HepG2 (cell line): ENCODE data around the gene TNRC18. TPM values are rescaled to one million over a fixed set of nuclear protein-coding genes. Genes with fewer than 3 reads are reported as not detected.

ENCODE experiments used
- ASH2L ChIP-seq: fragments of 300-600, 200-600 bp; sonication (generic); IDR thresholded peaks from 2 replicates; pipeline ENCODE4 v1.7.0; 2017; ENCODE audit warnings: low read depth, mild to moderate bottlenecking, moderate library complexity, mixed read lengths, low read length; ENCODE audit not compliant: insufficient read length
- CHD4 ChIP-seq: fragments of 200-600 bp; sonication (generic); IDR thresholded peaks from 2 replicates; pipeline ENCODE4 v1.7.0; 2017; ENCODE audit warnings: mild to moderate bottlenecking, low read length, borderline replicate concordance
- ETV6 ChIP-seq: sonication (generic); formaldehyde crosslinking; conservative IDR thresholded peaks from 2 replicates; pipeline ENCODE4 v1.4.0; 2020; ENCODE audit warnings: missing genetic modification reagents
- FIP1L1 ChIP-seq: fragments of 200-400 bp; formaldehyde crosslinking; IDR thresholded peaks from 2 replicates; pipeline ENCODE4 v1.6.1; 2018; ENCODE audit warnings: low read depth, mild to moderate bottlenecking, low read length, moderate library complexity, borderline replicate concordance; ENCODE audit not compliant: insufficient read depth
- HOXA5 ChIP-seq: sonication (generic); formaldehyde crosslinking; IDR thresholded peaks from 2 replicates; pipeline ENCODE4 v1.4.0; 2020; ENCODE audit warnings: missing genetic modification reagents
- HOXD1 ChIP-seq: sonication (generic); formaldehyde crosslinking; IDR thresholded peaks from 2 replicates; pipeline ENCODE4 v1.5.0; 2020; ENCODE audit warnings: missing genetic modification reagents
- IRF9 ChIP-seq: sonication (generic); formaldehyde crosslinking; IDR thresholded peaks from 2 replicates; pipeline ENCODE4 v1.8.0; 2022; ENCODE audit warnings: missing genetic modification reagents, mild to moderate bottlenecking, borderline replicate concordance
- NAIF1 ChIP-seq: sonication (generic); formaldehyde crosslinking; IDR thresholded peaks from 2 replicates; pipeline ENCODE4 v1.5.0; 2020; ENCODE audit warnings: mild to moderate bottlenecking, missing genetic modification reagents, borderline replicate concordance
- NR2C2 ChIP-seq: sonication (generic); formaldehyde crosslinking; IDR thresholded peaks from 2 replicates; pipeline ENCODE4 v1.4.0; 2020; ENCODE audit warnings: missing genetic modification reagents, mild to moderate bottlenecking, moderate library complexity, borderline replicate concordance
- RAD21 ChIP-seq: fragments of 450-650 bp; formaldehyde crosslinking; IDR thresholded peaks from 2 replicates; pipeline ENCODE4 v1.5.0; 2020; ENCODE audit warnings: mild to moderate bottlenecking
- RBM22 ChIP-seq: fragments of 200-400 bp; formaldehyde crosslinking; optimal IDR thresholded peaks from 2 replicates; pipeline ENCODE3; 2017; ENCODE audit warnings: mild to moderate bottlenecking, low read length, moderate library complexity
- SNAPC2 ChIP-seq: sonication (generic); formaldehyde crosslinking; IDR thresholded peaks from 2 replicates; pipeline ENCODE4 v1.8.1; 2022; ENCODE audit warnings: mild to moderate bottlenecking, missing genetic modification reagents
- SP5 ChIP-seq: IDR thresholded peaks from 2 replicates; pipeline ENCODE4 v1.6.1; 2016; ENCODE audit warnings: low read depth, borderline replicate concordance
- TEAD2 ChIP-seq: sonication (generic); formaldehyde crosslinking; IDR thresholded peaks from 2 replicates; pipeline ENCODE4 v1.9.0; 2021; ENCODE audit warnings: missing genetic modification reagents
- TOPORS ChIP-seq: sonication (generic); formaldehyde crosslinking; IDR thresholded peaks from 2 replicates; pipeline ENCODE4 v1.8.0; 2023; ENCODE audit warnings: mild to moderate bottlenecking, missing genetic modification reagents
- U2AF1 ChIP-seq: fragments of 200-400 bp; formaldehyde crosslinking; optimal IDR thresholded peaks from 2 replicates; pipeline ENCODE3; 2017; ENCODE audit warnings: mild to moderate bottlenecking, low read depth, low read length
- U2AF2 ChIP-seq: fragments of 200-400 bp; formaldehyde crosslinking; IDR thresholded peaks from 2 replicates; pipeline ENCODE4 v1.6.1; 2017; ENCODE audit warnings: low read depth, mild to moderate bottlenecking, low read length
- WIZ ChIP-seq: sonication (generic); formaldehyde crosslinking; IDR thresholded peaks from 2 replicates; pipeline ENCODE4 v1.5.1; 2020; ENCODE audit warnings: mild to moderate bottlenecking, missing genetic modification reagents
- ZMYM3 ChIP-seq: sonication (generic); formaldehyde crosslinking; IDR thresholded peaks from 2 replicates; pipeline ENCODE4 v1.5.1; 2020; ENCODE audit warnings: mild to moderate bottlenecking, missing genetic modification reagents
- ZNF224 ChIP-seq: sonication (generic); formaldehyde crosslinking; IDR thresholded peaks from 2 replicates; pipeline ENCODE4 v1.5.0; 2020; ENCODE audit warnings: mild to moderate bottlenecking, missing genetic modification reagents
- ZNF383 ChIP-seq: sonication (generic); formaldehyde crosslinking; IDR thresholded peaks from 2 replicates; pipeline ENCODE4 v1.4.0; 2020; ENCODE audit warnings: missing genetic modification reagents, mild to moderate bottlenecking, borderline replicate concordance
- ZNF564 ChIP-seq: sonication (generic); formaldehyde crosslinking; IDR thresholded peaks from 2 replicates; pipeline ENCODE4 v1.8.1; 2023; ENCODE audit warnings: mild to moderate bottlenecking, missing genetic modification reagents
- ZNF646 ChIP-seq: sonication (generic); formaldehyde crosslinking; IDR thresholded peaks from 2 replicates; pipeline ENCODE4 v1.9.0; 2021; ENCODE audit warnings: mild to moderate bottlenecking, missing genetic modification reagents
- ZNF788 ChIP-seq: sonication (generic); formaldehyde crosslinking; IDR thresholded peaks from 2 replicates; pipeline ENCODE4 v1.5.0; 2020; ENCODE audit warnings: mild to moderate bottlenecking, missing genetic modification reagents, borderline replicate concordance
- polyA plus RNA-seq, 8 experiments: library from polyadenylated mRNA; depleted of rRNA in 3 of 8; stranded (reverse) in 7 of 8; unstranded in 1 of 8; fragments of >200 nt; fragmentation: Illumina TruSeq in 4 of 8; extraction: Trizol in 4 of 8; gene quantifications; 2 replicates each; pipeline versions ENCODE4 v1.2.1 to v1.2.3, GENCODE V29; 2011 to 2016; ENCODE audit warnings: low read depth in 4 of 8, missing spikeins in 1 of 8, mixed read lengths in 1 of 8; ENCODE audit not compliant: insufficient read depth in 1 of 8
- total RNA-seq, 5 experiments: library from RNA; depleted of rRNA; stranded (reverse); fragments of >200 nt; fragmentation: Illumina TruSeq; extraction: Trizol; gene quantifications; 2 replicates each; pipeline ENCODE4 v1.2.3, GENCODE V29; 2016; ENCODE audit warnings: low read depth in 1 of 5

Gene TNRC18
- total and polyA plus RNA-seq, 2 of the 13 experiments (the other 11 are each of a cell fraction or from before 2014, with no cell fraction given) = 11.7 to 17.4 TPM

GRCh38 chr7:5429857-5430611 is 6.4 kb upstream of the TNRC18 start (continued):
- TF ChIP-seq SP5 (no peak), U2AF1 (no peak), ZNF383 (CRISPR knock-in tag) (no peak), ETV6 (CRISPR knock-in tag) (no peak), HOXD1 (no peak), NAIF1 (CRISPR knock-in tag) (no peak), WIZ (CRISPR knock-in tag) (0 out of 2 replicates have a peak, but pooled peaks have one; percentile 37), IRF9 (CRISPR knock-in tag) (0 out of 2 replicates have a peak, but pooled peaks have one; percentile 15), TOPORS (CRISPR knock-in tag) (no peak), ZNF788 (no peak), SNAPC2 (CRISPR knock-in tag) (0 out of 2 replicates have a peak, but pooled peaks have one; percentile 19), TEAD2 (CRISPR knock-in tag) (0 out of 2 replicates have a peak, but pooled peaks have one; percentile 11), NR2C2 (0 out of 2 replicates have a peak, but pooled peaks have one; percentile 3), HOXA5 (CRISPR knock-in tag) (no peak), ASH2L (no peak), FIP1L1 (0 out of 2 replicates have a peak, but pooled peaks have one; percentile 33), U2AF2 (no peak), RBM22 (no peak), ZNF564 (CRISPR knock-in tag) (no peak), RAD21 (CRISPR knock-in tag) (peak; percentile 3; the same call in 1 of the 2 replicates), ZMYM3 (CRISPR knock-in tag) (peak; percentile 99), CHD4 (peak; percentile 92; the same call in 1 of the 2 replicates), ZNF224 (CRISPR knock-in tag) (no peak), ZNF646 (no peak)
